ENCODE measurements around the gene ADAMTS17. TPM values are rescaled to one million over a fixed set of nuclear protein-coding genes. Genes with fewer than 3 reads are reported as not detected.

Gene ADAMTS17
- total and polyA plus RNA-seq, 9 of the 15 experiments (the other 6 are each of a cell fraction or from before 2014, with no cell fraction given): 0.01 to 0.14 (median 0.07) TPM; not detected in 6

- TF ChIP-seq UBTF (IDR thresholded peaks at IDR 0.05; ENCODE audit: borderline replicate concordance in 1 of 2, low read depth in 2 of 2, low read length in 2 of 2): no peak
- TF ChIP-seq, protein P1, sequence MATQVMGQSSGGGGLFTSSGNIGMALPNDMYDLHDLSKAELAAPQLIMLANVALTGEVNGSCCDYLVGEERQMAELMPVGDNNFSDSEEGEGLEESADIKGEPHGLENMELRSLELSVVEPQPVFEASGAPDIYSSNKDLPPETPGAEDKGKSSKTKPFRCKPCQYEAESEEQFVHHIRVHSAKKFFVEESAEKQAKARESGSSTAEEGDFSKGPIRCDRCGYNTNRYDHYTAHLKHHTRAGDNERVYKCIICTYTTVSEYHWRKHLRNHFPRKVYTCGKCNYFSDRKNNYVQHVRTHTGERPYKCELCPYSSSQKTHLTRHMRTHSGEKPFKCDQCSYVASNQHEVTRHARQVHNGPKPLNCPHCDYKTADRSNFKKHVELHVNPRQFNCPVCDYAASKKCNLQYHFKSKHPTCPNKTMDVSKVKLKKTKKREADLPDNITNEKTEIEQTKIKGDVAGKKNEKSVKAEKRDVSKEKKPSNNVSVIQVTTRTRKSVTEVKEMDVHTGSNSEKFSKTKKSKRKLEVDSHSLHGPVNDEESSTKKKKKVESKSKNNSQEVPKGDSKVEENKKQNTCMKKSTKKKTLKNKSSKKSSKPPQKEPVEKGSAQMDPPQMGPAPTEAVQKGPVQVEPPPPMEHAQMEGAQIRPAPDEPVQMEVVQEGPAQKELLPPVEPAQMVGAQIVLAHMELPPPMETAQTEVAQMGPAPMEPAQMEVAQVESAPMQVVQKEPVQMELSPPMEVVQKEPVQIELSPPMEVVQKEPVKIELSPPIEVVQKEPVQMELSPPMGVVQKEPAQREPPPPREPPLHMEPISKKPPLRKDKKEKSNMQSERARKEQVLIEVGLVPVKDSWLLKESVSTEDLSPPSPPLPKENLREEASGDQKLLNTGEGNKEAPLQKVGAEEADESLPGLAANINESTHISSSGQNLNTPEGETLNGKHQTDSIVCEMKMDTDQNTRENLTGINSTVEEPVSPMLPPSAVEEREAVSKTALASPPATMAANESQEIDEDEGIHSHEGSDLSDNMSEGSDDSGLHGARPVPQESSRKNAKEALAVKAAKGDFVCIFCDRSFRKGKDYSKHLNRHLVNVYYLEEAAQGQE (IDR thresholded peaks at IDR 0.05; ENCODE audit: borderline replicate concordance): no peak
- TF ChIP-seq, protein P1 (CRISPR knock-in tag; IDR thresholded peaks at IDR 0.05; ENCODE audit: low read depth): no peak
These were observed 182.3 kb downstream of the ADAMTS17 start (continued) for GRCh38 chr15:100159436-100159835.
